GM12878 (cell line): ENCODE measurements around the gene MEG3. TPM values are rescaled to one million over a fixed set of nuclear protein-coding genes. Genes with fewer than 3 reads are reported as not detected.

Experiments used
- ATAC-seq: fragments of 200-7000 bp; cut with Tn5 transposase; 3 replicates; pipeline ENCODE4 v1.9.1; 2020; ENCODE audit warnings: mild to moderate bottlenecking, moderate library complexity
- BruUV-seq: library from RNA; stranded (reverse); fragments of 400-500 nt; replicated peaks from 2 replicates; lab custom pipeline; 2021; lab: Mats Ljungman, UMichigan
- CTCF ChIA-PET: fragments of 300-600 bp; sonication (Branson Sonifier 250); formaldehyde crosslinking; extraction: SDS; loops from one replicate; lab custom pipeline; 2021; ENCODE audit warnings: inconsistent platforms; lab: Yijun Ruan, JAX
- POLR2A ChIA-PET: fragments of 350-600 bp; formaldehyde crosslinking; extraction: SDS; loops from one replicate; lab custom pipeline; 2021; ENCODE audit warnings: inconsistent platforms; lab: Charles Lee
- RAD21 ChIA-PET: fragments of 300-600 bp; sonication (Branson Sonifier 250); formaldehyde crosslinking; loops from one replicate; lab custom pipeline; 2023; ENCODE audit warnings: antibody characterized with exemption; ENCODE audit not compliant: unreplicated experiment; lab: Charles Lee
- SMC1A ChIA-PET: fragments of 300-600 bp; sonication (Branson Sonifier 250); formaldehyde crosslinking; loops from one replicate; lab custom pipeline; 2023; ENCODE audit not compliant: unreplicated experiment, uncharacterized antibody; lab: Charles Lee
- DNase-seq: peaks from one replicate; pipeline ENCODE4 v3.0.0-alpha.2; 2011; ENCODE audit warnings: low read depth, low spot score
- FAIRE-seq: peaks from 3 replicates; lab custom pipeline; 2011; peaks lifted over from hg19 to GRCh38; lab: Jason Lieb, UNC
- H2AFZ ChIP-seq: 2 replicates; pipeline ENCODE4 v1.6.0; 2011; ENCODE audit warnings: low read depth, low read length, control low read depth; ENCODE audit not compliant: control insufficient read depth
- H3K27ac ChIP-seq: 2 replicates; pipeline ENCODE4 v1.5.1; 2011; ENCODE audit warnings: control low read depth; ENCODE audit not compliant: control insufficient read depth, insufficient read depth
- H3K27me3 ChIP-seq, 2 experiments: replicated peaks in 1 of 2; 2 replicates each; pipeline versions ENCODE4 v1.6.0 to v1.6.1; 2011; ENCODE audit warnings: low read length in 1 of 2; ENCODE audit not compliant: control insufficient read depth in 2 of 2, insufficient read depth in 2 of 2
- H3K36me3 ChIP-seq, 2 experiments: 2 replicates each; pipeline ENCODE4 v1.5.1; 2011; ENCODE audit warnings: low read length in 1 of 2; ENCODE audit not compliant: control insufficient read depth in 2 of 2, insufficient read depth in 2 of 2
- H3K4me1 ChIP-seq: 2 replicates; pipeline ENCODE4 v1.6.1; 2011; ENCODE audit warnings: mild to moderate bottlenecking, low read length, moderate library complexity, mixed read lengths; ENCODE audit not compliant: control insufficient read depth, insufficient read depth
- H3K4me2 ChIP-seq: 2 replicates; pipeline ENCODE4 v1.6.0; 2011; ENCODE audit warnings: control low read depth; ENCODE audit not compliant: control insufficient read depth, insufficient read depth
- H3K4me3 ChIP-seq: fragments of 200-600 bp; sonication (generic); 2 replicates; pipeline ENCODE4 v1.5.1; 2016
- H3K79me2 ChIP-seq: 2 replicates; pipeline ENCODE4 v1.6.0; 2011; ENCODE audit warnings: low read length; ENCODE audit not compliant: control insufficient read depth, insufficient read depth
- H3K9ac ChIP-seq: 2 replicates; pipeline ENCODE4 v1.8.0; 2011; ENCODE audit warnings: low read length, control low read depth, mixed read lengths; ENCODE audit not compliant: control insufficient read depth, insufficient read depth
- H3K9me3 ChIP-seq: replicated peaks from 3 replicates; pipeline ENCODE4 v1.5.1; 2011; ENCODE audit warnings: mild to moderate bottlenecking, low read length; ENCODE audit not compliant: control insufficient read depth, insufficient read depth
- H4K20me1 ChIP-seq: 2 replicates; pipeline ENCODE4 v1.6.0; 2011; ENCODE audit not compliant: control insufficient read depth, insufficient read depth
- BCLAF1 ChIP-seq: fragments of 450-650 bp; IDR thresholded peaks from 2 replicates; pipeline ENCODE4 v1.6.1; 2017; ENCODE audit warnings: antibody characterized with exemption, mild to moderate bottlenecking, moderate library complexity
- BMI1 ChIP-seq: fragments of 450-650 bp; IDR thresholded peaks from 2 replicates; pipeline ENCODE4 v1.6.1; 2016; ENCODE audit warnings: mild to moderate bottlenecking, moderate library complexity, borderline replicate concordance
- HCFC1 ChIP-seq: fragments of 150-350 bp; IDR thresholded peaks from 2 replicates; pipeline ENCODE4 v1.6.1; 2014; ENCODE audit warnings: low read length
- RAD21 ChIP-seq: IDR thresholded peaks from 2 replicates; pipeline ENCODE4 v1.6.1; 2011; ENCODE audit warnings: mild to moderate bottlenecking, low read depth, low read length, moderate library complexity; ENCODE audit not compliant: insufficient read depth
- SIN3A ChIP-seq: IDR thresholded peaks from 2 replicates; pipeline ENCODE4 v1.6.1; 2012; ENCODE audit warnings: low read depth, low read length, improper control_type of control experiment
- ZBTB40 ChIP-seq: fragments of 450-650 bp; IDR thresholded peaks from 2 replicates; pipeline ENCODE4 v1.6.1; 2016; ENCODE audit warnings: mild to moderate bottlenecking, moderate library complexity, borderline replicate concordance
- WGBS: methylation state at CpG from one replicate; pipeline ENCODE4 v1.1.6; 2016; ENCODE audit warnings: low lambda C conversion rate; ENCODE audit not compliant: insufficient replicate concordance, insufficient coverage; ENCODE audit errors: missing lambda C conversion rate; 5-methylcytosine and 5-hydroxymethylcytosine counted together
- in situ Hi-C: fragments of 300-500 bp; cut with MboI; formaldehyde crosslinking; loops from 9 replicates; pipeline ENCODE4 v1.14.3; 2018; ENCODE audit warnings: mixed read lengths
- intact Hi-C: fragments of 100-400 bp; cut with micrococcal nuclease; formaldehyde crosslinking; loops from one replicate; pipeline ENCODE4 v1.14.2; 2022; ENCODE audit not compliant: unreplicated experiment
- polyA plus RNA-seq, 11 experiments: library from polyadenylated mRNA; depleted of rRNA in 4 of 11; unstranded in 6 of 11; stranded (reverse) in 5 of 11; fragments of >200 nt; fragmentation: Nextera tagmentation in 4 of 11; fragmentation: Illumina TruSeq in 1 of 11; extraction: Ambion mirVana in 4 of 11; extraction: Trizol in 1 of 11; gene quantifications; 1 replicate in 1 of 11; 2 replicates in 10 of 11; pipeline versions ENCODE4 v1.2.1 to v1.2.3, GENCODE V29; 2011 to 2016; ENCODE audit warnings: inconsistent platforms in 2 of 11, missing spikeins in 2 of 11, low read depth in 1 of 11
- total RNA-seq, 4 experiments: library from RNA; depleted of rRNA in 3 of 4; stranded (reverse); fragments of >200 nt in 3 of 4; fragmentation: Illumina TruSeq in 1 of 4; extraction: Trizol in 1 of 4; gene quantifications; 2 replicates each; pipeline versions ENCODE4 v1.2.1 to v1.2.3, GENCODE V29; 2013 to 2021
- TF ChIP-seq, protein P1 (sequence below): fragments of 450-650 bp; IDR thresholded peaks from 2 replicates; pipeline ENCODE4 v1.6.1; 2016; ENCODE audit warnings: mild to moderate bottlenecking
- TF ChIP-seq, protein P2 (sequence below): IDR thresholded peaks from 2 replicates; pipeline ENCODE4 v1.6.1; 2011; ENCODE audit warnings: low read depth, mild to moderate bottlenecking, low read length, moderate library complexity, borderline replicate concordance; ENCODE audit errors: extremely low read depth
- TF ChIP-seq, protein P3 (sequence below): IDR thresholded peaks from 2 replicates; pipeline ENCODE4 v1.6.1; 2012; ENCODE audit warnings: low read depth, low read length, improper control_type of control experiment
- TF ChIP-seq, protein P4 (sequence below): fragments of 450-650 bp; IDR thresholded peaks from 2 replicates; pipeline ENCODE4 v1.6.1; 2018; ENCODE audit warnings: mild to moderate bottlenecking, low read depth, moderate library complexity; ENCODE audit not compliant: partially characterized antibody

The MEG3 gene
- total and polyA plus RNA-seq, 10 of the 15 experiments (the other 5 are each of a cell fraction or from before 2014, with no cell fraction given) = 0.03 to 2.9 (median 0.95) TPM; not detected in 7

DNA sequence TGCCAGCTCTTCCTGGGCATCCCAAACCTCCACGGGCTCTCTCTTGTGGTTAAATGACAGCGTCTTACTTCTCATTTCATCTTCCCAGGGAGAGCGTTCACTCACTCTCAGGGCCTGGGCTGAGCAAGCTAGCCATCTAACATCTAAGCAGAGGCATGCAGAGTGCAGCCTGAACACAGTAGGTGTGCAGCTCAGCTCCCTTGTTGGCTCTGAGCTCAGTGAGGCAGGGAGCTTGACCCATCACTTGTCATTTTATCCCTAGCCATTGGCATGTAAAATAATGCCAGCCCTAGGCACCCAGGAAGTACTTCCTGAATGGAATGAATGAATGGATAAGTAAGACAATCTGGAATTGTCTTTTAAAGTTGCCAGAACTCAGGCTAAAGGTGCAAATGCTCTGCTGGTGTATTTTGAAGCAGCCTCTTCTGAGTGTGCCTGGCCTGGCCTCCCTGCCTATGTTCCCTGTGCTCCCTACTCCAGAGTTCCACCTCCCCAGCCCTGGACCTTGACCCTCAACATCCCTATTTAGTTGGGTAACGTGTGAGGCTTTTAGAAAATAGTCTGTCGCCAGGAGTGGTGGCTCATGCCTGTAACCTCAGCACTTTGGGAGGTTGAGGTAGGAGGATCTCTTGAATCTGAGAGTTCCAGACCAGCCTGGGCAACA, 9.5 kb upstream of the MEG3 start:
- Histone ChIP-seq H3K4me1 (no peaks in the 10 kb centered on the region), H3K4me3 (no peak overlapping the region), H2AFZ (no peak overlapping the region), H3K36me3 (no peaks in the 10 kb centered on the region), H3K27me3 (no peaks in the 10 kb centered on the region), H3K9me3 (no peaks in the 10 kb centered on the region; the same call in 2 of the 3 replicates), H4K20me1 (no peaks in the 10 kb centered on the region), H3K27ac (no peak overlapping the region), H3K9ac (no peak overlapping the region), H3K79me2 (no peaks in the 10 kb centered on the region), H3K4me2 (no peak overlapping the region)
- ChIA-PET CTCF (no interaction called here), SMC1A (no interaction called here), POLR2A (no interaction called here), RAD21 (no interaction called here)
- ATAC-seq (no peak), FAIRE-seq (no peak), DNase-seq (no peak)
- no TSS peak for BruUV-seq
- intact Hi-C loops = no loop called here
- in situ Hi-C loops = no loop called here
- WGBS = 22% methylated on average over 5 of the region's 5 CpGs
- TF ChIP-seq ZBTB40 (no peak), BMI1 (no peak), RAD21 (no peak), BCLAF1 (no peak), HCFC1 (no peak), SIN3A (no peak)
- TF ChIP-seq, protein P1, sequence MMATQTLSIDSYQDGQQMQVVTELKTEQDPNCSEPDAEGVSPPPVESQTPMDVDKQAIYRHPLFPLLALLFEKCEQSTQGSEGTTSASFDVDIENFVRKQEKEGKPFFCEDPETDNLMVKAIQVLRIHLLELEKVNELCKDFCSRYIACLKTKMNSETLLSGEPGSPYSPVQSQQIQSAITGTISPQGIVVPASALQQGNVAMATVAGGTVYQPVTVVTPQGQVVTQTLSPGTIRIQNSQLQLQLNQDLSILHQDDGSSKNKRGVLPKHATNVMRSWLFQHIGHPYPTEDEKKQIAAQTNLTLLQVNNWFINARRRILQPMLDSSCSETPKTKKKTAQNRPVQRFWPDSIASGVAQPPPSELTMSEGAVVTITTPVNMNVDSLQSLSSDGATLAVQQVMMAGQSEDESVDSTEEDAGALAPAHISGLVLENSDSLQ = no peak
- TF ChIP-seq, protein P2, sequence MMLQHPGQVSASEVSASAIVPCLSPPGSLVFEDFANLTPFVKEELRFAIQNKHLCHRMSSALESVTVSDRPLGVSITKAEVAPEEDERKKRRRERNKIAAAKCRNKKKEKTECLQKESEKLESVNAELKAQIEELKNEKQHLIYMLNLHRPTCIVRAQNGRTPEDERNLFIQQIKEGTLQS = no peak
- TF ChIP-seq, protein P3, sequence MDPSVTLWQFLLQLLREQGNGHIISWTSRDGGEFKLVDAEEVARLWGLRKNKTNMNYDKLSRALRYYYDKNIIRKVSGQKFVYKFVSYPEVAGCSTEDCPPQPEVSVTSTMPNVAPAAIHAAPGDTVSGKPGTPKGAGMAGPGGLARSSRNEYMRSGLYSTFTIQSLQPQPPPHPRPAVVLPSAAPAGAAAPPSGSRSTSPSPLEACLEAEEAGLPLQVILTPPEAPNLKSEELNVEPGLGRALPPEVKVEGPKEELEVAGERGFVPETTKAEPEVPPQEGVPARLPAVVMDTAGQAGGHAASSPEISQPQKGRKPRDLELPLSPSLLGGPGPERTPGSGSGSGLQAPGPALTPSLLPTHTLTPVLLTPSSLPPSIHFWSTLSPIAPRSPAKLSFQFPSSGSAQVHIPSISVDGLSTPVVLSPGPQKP = no peak
- TF ChIP-seq, protein P4, sequence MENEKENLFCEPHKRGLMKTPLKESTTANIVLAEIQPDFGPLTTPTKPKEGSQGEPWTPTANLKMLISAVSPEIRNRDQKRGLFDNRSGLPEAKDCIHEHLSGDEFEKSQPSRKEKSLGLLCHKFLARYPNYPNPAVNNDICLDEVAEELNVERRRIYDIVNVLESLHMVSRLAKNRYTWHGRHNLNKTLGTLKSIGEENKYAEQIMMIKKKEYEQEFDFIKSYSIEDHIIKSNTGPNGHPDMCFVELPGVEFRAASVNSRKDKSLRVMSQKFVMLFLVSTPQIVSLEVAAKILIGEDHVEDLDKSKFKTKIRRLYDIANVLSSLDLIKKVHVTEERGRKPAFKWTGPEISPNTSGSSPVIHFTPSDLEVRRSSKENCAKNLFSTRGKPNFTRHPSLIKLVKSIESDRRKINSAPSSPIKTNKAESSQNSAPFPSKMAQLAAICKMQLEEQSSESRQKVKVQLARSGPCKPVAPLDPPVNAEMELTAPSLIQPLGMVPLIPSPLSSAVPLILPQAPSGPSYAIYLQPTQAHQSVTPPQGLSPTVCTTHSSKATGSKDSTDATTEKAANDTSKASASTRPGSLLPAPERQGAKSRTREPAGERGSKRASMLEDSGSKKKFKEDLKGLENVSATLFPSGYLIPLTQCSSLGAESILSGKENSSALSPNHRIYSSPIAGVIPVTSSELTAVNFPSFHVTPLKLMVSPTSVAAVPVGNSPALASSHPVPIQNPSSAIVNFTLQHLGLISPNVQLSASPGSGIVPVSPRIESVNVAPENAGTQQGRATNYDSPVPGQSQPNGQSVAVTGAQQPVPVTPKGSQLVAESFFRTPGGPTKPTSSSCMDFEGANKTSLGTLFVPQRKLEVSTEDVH = no peak
